ENCODE results near the gene NPPA.

DNA sequence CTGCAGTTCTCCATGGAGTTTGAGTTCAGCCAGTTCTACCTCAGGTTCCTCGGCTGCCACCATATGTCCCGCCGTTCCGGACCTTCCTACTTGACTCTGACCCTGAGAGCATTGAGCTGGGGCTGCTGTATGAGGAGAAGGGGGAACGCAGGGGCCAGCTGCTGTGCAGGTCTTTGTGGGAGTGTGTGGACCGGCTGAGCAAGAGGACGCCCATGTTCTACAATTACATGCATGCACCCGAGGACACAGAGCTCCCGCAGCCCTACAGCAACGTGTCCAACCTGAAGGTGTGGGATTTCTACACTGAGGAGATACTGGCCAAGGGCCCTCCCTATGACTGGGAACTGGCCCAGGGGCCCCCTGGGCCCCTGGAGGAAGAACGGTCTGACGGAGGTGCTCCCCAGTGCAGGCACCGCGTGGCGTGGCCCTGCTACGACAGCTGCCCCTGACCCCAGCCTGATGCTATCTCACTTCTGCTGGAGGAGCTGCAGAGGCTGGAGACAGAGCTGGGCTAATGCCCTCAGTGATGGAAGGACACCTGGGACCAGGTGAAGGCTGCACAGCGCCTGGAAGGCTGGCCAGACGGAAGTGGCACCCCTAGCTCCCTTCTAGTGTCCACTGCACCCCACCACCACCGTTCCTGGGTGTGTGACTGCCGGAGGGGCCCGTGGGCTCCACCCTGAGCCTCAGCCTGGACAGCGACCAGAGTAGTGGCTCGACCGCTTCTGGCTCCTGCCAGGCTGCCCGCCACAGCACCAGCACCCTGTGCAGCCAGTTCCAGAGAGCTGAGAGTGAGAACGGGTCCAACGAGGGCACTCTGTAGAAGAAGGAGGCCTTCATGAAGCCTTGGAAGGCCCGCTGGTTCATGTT is 32.0 kb upstream of the NPPA start:
- TF ChIP-seq POLR2A (IDR thresholded peaks at IDR 0.05) = no peak
- TF ChIP-seq, protein P1, sequence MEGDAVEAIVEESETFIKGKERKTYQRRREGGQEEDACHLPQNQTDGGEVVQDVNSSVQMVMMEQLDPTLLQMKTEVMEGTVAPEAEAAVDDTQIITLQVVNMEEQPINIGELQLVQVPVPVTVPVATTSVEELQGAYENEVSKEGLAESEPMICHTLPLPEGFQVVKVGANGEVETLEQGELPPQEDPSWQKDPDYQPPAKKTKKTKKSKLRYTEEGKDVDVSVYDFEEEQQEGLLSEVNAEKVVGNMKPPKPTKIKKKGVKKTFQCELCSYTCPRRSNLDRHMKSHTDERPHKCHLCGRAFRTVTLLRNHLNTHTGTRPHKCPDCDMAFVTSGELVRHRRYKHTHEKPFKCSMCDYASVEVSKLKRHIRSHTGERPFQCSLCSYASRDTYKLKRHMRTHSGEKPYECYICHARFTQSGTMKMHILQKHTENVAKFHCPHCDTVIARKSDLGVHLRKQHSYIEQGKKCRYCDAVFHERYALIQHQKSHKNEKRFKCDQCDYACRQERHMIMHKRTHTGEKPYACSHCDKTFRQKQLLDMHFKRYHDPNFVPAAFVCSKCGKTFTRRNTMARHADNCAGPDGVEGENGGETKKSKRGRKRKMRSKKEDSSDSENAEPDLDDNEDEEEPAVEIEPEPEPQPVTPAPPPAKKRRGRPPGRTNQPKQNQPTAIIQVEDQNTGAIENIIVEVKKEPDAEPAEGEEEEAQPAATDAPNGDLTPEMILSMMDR (IDR thresholded peaks at IDR 0.05 in 4 of 5, conservative IDR thresholded peaks at IDR 0.05 in 1 of 5) = no peak

Data from gastrocnemius medialis (tissue), 4 donors.